GM23248 (cell line): Measurements from ENCODE around the gene DIP2A. TPM values are rescaled to one million over a fixed set of nuclear protein-coding genes. Genes with fewer than 3 reads are reported as not detected.

Experiments used
- DNase-seq: peaks from one replicate; pipeline ENCODE4 v3.0.0-alpha.2; 2015
- H2AFZ ChIP-seq: fragments of 200-600 bp; sonication (generic); 2 replicates; pipeline ENCODE4 v1.6.1; 2016; ENCODE audit warnings: antibody characterized with exemption
- H3F3A ChIP-seq: fragments of 200-600 bp; sonication (generic); 2 replicates; pipeline ENCODE4 v1.6.1; 2016; ENCODE audit warnings: mild to moderate bottlenecking, antibody characterized with exemption, mixed run types; ENCODE audit not compliant: insufficient read depth
- H3K27ac ChIP-seq: fragments of 200-600 bp; sonication (generic); 2 replicates; pipeline ENCODE4 v1.5.1; 2016; ENCODE audit warnings: mild to moderate bottlenecking
- H3K27me3 ChIP-seq: fragments of 200-600 bp; sonication (generic); replicated peaks from 2 replicates; pipeline ENCODE4 v1.6.1; 2016; ENCODE audit warnings: mild to moderate bottlenecking; ENCODE audit not compliant: insufficient read depth
- H3K36me3 ChIP-seq: fragments of 200-600 bp; sonication (generic); 2 replicates; pipeline ENCODE4 v1.6.1; 2016; ENCODE audit warnings: low read depth, mild to moderate bottlenecking
- H3K4me1 ChIP-seq: fragments of 200-600 bp; sonication (generic); 2 replicates; pipeline ENCODE4 v1.6.1; 2016; ENCODE audit warnings: mild to moderate bottlenecking; ENCODE audit not compliant: insufficient read depth
- H3K4me2 ChIP-seq: fragments of 200-600 bp; sonication (generic); one replicate; pipeline ENCODE4 v1.6.1; 2016; ENCODE audit warnings: mild to moderate bottlenecking; ENCODE audit not compliant: unreplicated experiment
- H3K4me3 ChIP-seq: fragments of 200-600 bp; sonication (generic); 2 replicates; pipeline ENCODE4 v1.5.1; 2016; ENCODE audit warnings: mild to moderate bottlenecking
- H3K79me2 ChIP-seq: fragments of 200-600 bp; sonication (generic); 2 replicates; pipeline ENCODE4 v1.6.1; 2016; ENCODE audit warnings: mild to moderate bottlenecking; ENCODE audit not compliant: insufficient read depth
- H3K9ac ChIP-seq: fragments of 200-600 bp; sonication (generic); 2 replicates; pipeline ENCODE4 v1.6.1; 2016; ENCODE audit warnings: mild to moderate bottlenecking
- H3K9me2 ChIP-seq: fragments of 200-600 bp; sonication (generic); 2 replicates; pipeline ENCODE4 v1.6.1; 2016; ENCODE audit warnings: mixed run types, mild to moderate bottlenecking, moderate library complexity; ENCODE audit not compliant: insufficient read depth
- H3K9me3 ChIP-seq: fragments of 200-600 bp; sonication (generic); one replicate; pipeline ENCODE4 v1.6.1; 2017; ENCODE audit warnings: low read depth
- H4K20me1 ChIP-seq: fragments of 200-600 bp; sonication (generic); 2 replicates; pipeline ENCODE4 v1.6.0; 2016; ENCODE audit not compliant: insufficient read depth
- EZH2 ChIP-seq: fragments of 200-600 bp; sonication (generic); IDR thresholded peaks from 2 replicates; pipeline ENCODE4 v1.6.1; 2018; ENCODE audit warnings: antibody characterized with exemption, mild to moderate bottlenecking; ENCODE audit not compliant: insufficient read depth, poor library complexity, severe bottlenecking
- EZH2phosphoT487 ChIP-seq: fragments of 200-600 bp; sonication (generic); IDR thresholded peaks from 2 replicates; pipeline ENCODE4 v1.6.1; 2018; ENCODE audit warnings: antibody characterized with exemption, moderate library complexity, mild to moderate bottlenecking, low read depth; ENCODE audit not compliant: insufficient read depth
- WGBS, 2 experiments: methylation state at CpG; one replicate each; pipeline ENCODE4 v1.1.6; 2015 to 2017; ENCODE audit warnings: low lambda C conversion rate in 2 of 2, low coverage in 1 of 2; ENCODE audit errors: missing lambda C conversion rate in 2 of 2; 5-methylcytosine and 5-hydroxymethylcytosine counted together
- in situ Hi-C: fragments of 300-500 bp; cut with MboI; formaldehyde crosslinking; loops from 2 replicates; pipeline ENCODE4 v1.15.0; 2020
- polyA plus RNA-seq: library from polyadenylated mRNA; unstranded; fragments of >200 nt; fragmentation: Nextera tagmentation; extraction: Ambion mirVana; gene quantifications from 2 replicates; pipeline ENCODE4 v1.2.1, GENCODE V29; 2016
- total RNA-seq: library from RNA; depleted of rRNA; stranded (reverse); fragments of >200 nt; shearing (Covaris generic); gene quantifications from 2 replicates; pipeline ENCODE4 v1.2.3, GENCODE V29; 2014

Gene DIP2A
- total and polyA plus RNA-seq, 2 experiments from 2014 or later, result 12.5 to 13.1 TPM

GRCh38 chr21:46537026-46537425, 78.3 kb downstream of the DIP2A start:
- WGBS, 2 experiments, result 63 to 64% methylated on average over 6 of the region's 6 CpGs
- in situ Hi-C loops, result no loop called here
- peaks cover 10% of the 10 kb centered on the region; the same call in 1 of the 2 replicates for H3K36me3 ChIP-seq

DNA sequence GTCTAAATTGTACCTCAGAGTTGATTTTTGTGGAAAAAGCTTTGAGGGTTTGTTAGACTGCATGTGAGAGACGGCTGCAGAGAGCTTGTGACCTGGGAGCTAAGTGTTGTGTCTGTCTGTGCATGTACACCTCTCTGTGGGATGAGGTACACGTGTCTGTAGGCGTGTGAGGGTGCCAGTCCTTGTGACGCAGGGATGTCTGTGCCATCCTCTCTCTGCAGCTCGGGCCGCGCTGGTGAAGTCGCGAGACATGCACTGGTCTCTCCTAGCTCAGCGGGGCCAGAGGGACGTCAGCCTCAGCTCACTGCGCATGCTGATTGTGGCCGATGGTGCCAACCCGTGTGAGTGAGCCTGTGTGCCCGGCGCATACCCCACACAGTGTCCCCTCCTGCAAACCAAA, 79.6 kb downstream of the DIP2A start:
- no peaks in the 10 kb centered on the region for H4K20me1 ChIP-seq
- H3F3A ChIP-seq, result no peaks in the 10 kb centered on the region
- H3K36me3 ChIP-seq, result peaks cover 2% of the 10 kb centered on the region; the same call in 1 of the 2 replicates
- no peaks in the 10 kb centered on the region for H3K9me3 ChIP-seq
- in situ Hi-C loops, result no loop called here
- DNase-seq, result no peak
- no peak for TF ChIP-seq EZH2
- TF ChIP-seq EZH2phosphoT487, result no peak
- H3K4me1 ChIP-seq, result no peaks in the 10 kb centered on the region
- WGBS, 2 experiments, result 93 to 95% methylated on average over 15 to 16 of the region's 16 CpGs
- no peak overlapping the region for H3K9ac ChIP-seq
- no peak overlapping the region for H3K27ac ChIP-seq
- H3K27me3 ChIP-seq, result no peaks in the 10 kb centered on the region
- H3K4me3 ChIP-seq, result no peak overlapping the region
- no peak overlapping the region for H2AFZ ChIP-seq
- no peaks in the 10 kb centered on the region for H3K9me2 ChIP-seq
- no peak overlapping the region for H3K4me2 ChIP-seq
- no peaks in the 10 kb centered on the region for H3K79me2 ChIP-seq

More at GRCh38 chr21:46537026-46537425, 78.3 kb downstream of the DIP2A start:
- H3K9ac ChIP-seq, result no peak overlapping the region
- H3K27me3 ChIP-seq, result no peaks in the 10 kb centered on the region
- H3K4me1 ChIP-seq, result no peaks in the 10 kb centered on the region
- no peaks in the 10 kb centered on the region for H3K9me3 ChIP-seq
- TF ChIP-seq EZH2phosphoT487 (no peak), EZH2 (no peak)
- no peaks in the 10 kb centered on the region for H3K79me2 ChIP-seq
- H2AFZ ChIP-seq, result no peak overlapping the region
- H3F3A ChIP-seq, result no peaks in the 10 kb centered on the region
- DNase-seq, result no peak
- H3K27ac ChIP-seq, result no peak overlapping the region
- no peak overlapping the region for H3K4me3 ChIP-seq
- no peak overlapping the region for H3K4me2 ChIP-seq
- H4K20me1 ChIP-seq, result no peaks in the 10 kb centered on the region
- H3K9me2 ChIP-seq, result no peaks in the 10 kb centered on the region

GRCh38 chr21:46538851-46539666, 80.4 kb downstream of the DIP2A start:
- 94 to 97% methylated on average over 10 to 11 of the region's 11 CpGs for WGBS, 2 experiments
- TF ChIP-seq EZH2phosphoT487 (no peak), EZH2 (no peak)
- no peak overlapping the region for H3K4me2 ChIP-seq
- no peak overlapping the region for H3K9ac ChIP-seq
- no peaks in the 10 kb centered on the region for H3F3A ChIP-seq
- H3K79me2 ChIP-seq, result no peaks in the 10 kb centered on the region
- in situ Hi-C loops, result no loop called here
- no peaks in the 10 kb centered on the region for H3K4me1 ChIP-seq
- H3K27me3 ChIP-seq, result no peaks in the 10 kb centered on the region
- no peak for DNase-seq
- no peak overlapping the region for H3K27ac ChIP-seq
- no peaks in the 10 kb centered on the region for H4K20me1 ChIP-seq
- no peaks in the 10 kb centered on the region; the same call in 1 of the 2 replicates for H3K36me3 ChIP-seq
- no peaks in the 10 kb centered on the region for H3K9me2 ChIP-seq
- no peak overlapping the region for H2AFZ ChIP-seq
- no peak overlapping the region for H3K4me3 ChIP-seq
- H3K9me3 ChIP-seq, result no peaks in the 10 kb centered on the region

GRCh38 chr21:46540087-46540710, 81.5 kb downstream of the DIP2A start:
- H3K4me2 ChIP-seq, result no peak overlapping the region
- H3K9ac ChIP-seq, result no peak overlapping the region
- no peak overlapping the region for H2AFZ ChIP-seq
- no peaks in the 10 kb centered on the region; the same call in 1 of the 2 replicates for H3K36me3 ChIP-seq
- H3K27me3 ChIP-seq, result no peaks in the 10 kb centered on the region
- no peak overlapping the region for H3K4me3 ChIP-seq
- H4K20me1 ChIP-seq, result no peaks in the 10 kb centered on the region
- H3K9me3 ChIP-seq, result no peaks in the 10 kb centered on the region
- no peak overlapping the region for H3K27ac ChIP-seq
- H3K79me2 ChIP-seq, result no peaks in the 10 kb centered on the region
- TF ChIP-seq EZH2, result no peak
- TF ChIP-seq EZH2phosphoT487, result no peak
- in situ Hi-C loops, result no loop called here
- no peaks in the 10 kb centered on the region for H3K4me1 ChIP-seq
- DNase-seq, result no peak
- 93 to 94% methylated on average over 11 of the region's 11 CpGs for WGBS, 2 experiments
- H3K9me2 ChIP-seq, result no peaks in the 10 kb centered on the region
- H3F3A ChIP-seq, result no peaks in the 10 kb centered on the region
